ENCODE data around the gene NACA. TPM values are rescaled to one million over a fixed set of nuclear protein-coding genes. Genes with fewer than 3 reads are reported as not detected.
A peak's percentile ranks its signal among the peaks of the same experiment; 100 is the strongest.

NACA gene
- total RNA-seq, 1 donor from 2014 or later: 680 TPM

DNA sequence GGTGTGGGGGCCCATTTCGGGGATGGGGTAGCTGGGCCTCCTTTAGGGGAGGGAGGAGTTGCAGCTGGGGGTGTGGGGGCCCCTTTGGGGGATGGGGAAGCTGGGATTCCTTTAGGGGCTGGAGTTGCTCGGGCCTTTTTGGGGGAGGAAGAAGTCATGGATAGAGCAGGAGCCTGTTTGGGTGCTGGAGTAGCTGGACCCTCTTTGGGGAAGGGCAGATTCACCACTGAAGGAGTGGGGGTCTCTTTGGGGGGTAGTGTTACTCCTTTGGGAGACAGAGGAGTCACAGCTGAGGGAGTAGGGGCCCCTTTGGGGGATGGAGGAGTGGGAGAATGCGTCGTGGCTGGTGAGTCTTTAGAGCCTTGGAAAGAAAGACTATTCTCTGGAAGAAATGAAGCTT, 6.5 kb downstream of the NACA start:
- DNase-seq (ENCODE audit: low read depth): no peak
- Histone ChIP-seq H4K20me1 (ENCODE audit: insufficient read depth, low read length) (peaks cover 96% of the 10 kb centered on the region), H3K36me3 (ENCODE audit: insufficient read depth, low read length) (peaks cover 49% of the 10 kb centered on the region), H3K9ac (ENCODE audit: low read length) (no peak overlapping the region), H3K4me1 (ENCODE audit: insufficient read depth, low read length) (peaks cover 27% of the 10 kb centered on the region), H3K9me3 (ENCODE audit: insufficient read depth, low read depth, low read length) (no peaks in the 10 kb centered on the region), H3K4me2 (ENCODE audit: low read length) (no peak overlapping the region), H3K27ac (ENCODE audit: low read depth, low read length) (no peak overlapping the region), H3K27me3 (ENCODE audit: insufficient read depth, low read length) (no peaks in the 10 kb centered on the region), H3K79me2 (ENCODE audit: insufficient read depth, low read length) (peaks cover 91% of the 10 kb centered on the region), H2AFZ (ENCODE audit: low read depth, low read length) (no peak overlapping the region), H3K4me3 (ENCODE audit: insufficient read depth, low read depth, low read length) (no peak overlapping the region)
- peak overlapping the region; percentile 66 for H3K27ac Mint-ChIP-seq (ENCODE audit: unreplicated experiment)
- H3K36me3 Mint-ChIP-seq (ENCODE audit: low read depth, unreplicated experiment): peaks cover 43% of the 10 kb centered on the region
- H3K4me1 Mint-ChIP-seq (ENCODE audit: low read depth, unreplicated experiment): peaks cover 69% of the 10 kb centered on the region
- no peaks in the 10 kb centered on the region for H3K9me3 Mint-ChIP-seq (ENCODE audit: unreplicated experiment)
- H3K27me3 Mint-ChIP-seq (ENCODE audit: low read depth, unreplicated experiment): no peaks in the 10 kb centered on the region
- H3K4me3 Mint-ChIP-seq (ENCODE audit: unreplicated experiment): peak overlapping the region; percentile 45
- no peak for TF ChIP-seq EZH2 (IDR thresholded peaks at IDR 0.05; ENCODE audit: insufficient read depth, low read length)
- TF ChIP-seq, protein P1, sequence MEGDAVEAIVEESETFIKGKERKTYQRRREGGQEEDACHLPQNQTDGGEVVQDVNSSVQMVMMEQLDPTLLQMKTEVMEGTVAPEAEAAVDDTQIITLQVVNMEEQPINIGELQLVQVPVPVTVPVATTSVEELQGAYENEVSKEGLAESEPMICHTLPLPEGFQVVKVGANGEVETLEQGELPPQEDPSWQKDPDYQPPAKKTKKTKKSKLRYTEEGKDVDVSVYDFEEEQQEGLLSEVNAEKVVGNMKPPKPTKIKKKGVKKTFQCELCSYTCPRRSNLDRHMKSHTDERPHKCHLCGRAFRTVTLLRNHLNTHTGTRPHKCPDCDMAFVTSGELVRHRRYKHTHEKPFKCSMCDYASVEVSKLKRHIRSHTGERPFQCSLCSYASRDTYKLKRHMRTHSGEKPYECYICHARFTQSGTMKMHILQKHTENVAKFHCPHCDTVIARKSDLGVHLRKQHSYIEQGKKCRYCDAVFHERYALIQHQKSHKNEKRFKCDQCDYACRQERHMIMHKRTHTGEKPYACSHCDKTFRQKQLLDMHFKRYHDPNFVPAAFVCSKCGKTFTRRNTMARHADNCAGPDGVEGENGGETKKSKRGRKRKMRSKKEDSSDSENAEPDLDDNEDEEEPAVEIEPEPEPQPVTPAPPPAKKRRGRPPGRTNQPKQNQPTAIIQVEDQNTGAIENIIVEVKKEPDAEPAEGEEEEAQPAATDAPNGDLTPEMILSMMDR (IDR thresholded peaks at IDR 0.05; ENCODE audit: insufficient read depth, low read depth, low read length): no peak
- no peak for FAIRE-seq

DNA sequence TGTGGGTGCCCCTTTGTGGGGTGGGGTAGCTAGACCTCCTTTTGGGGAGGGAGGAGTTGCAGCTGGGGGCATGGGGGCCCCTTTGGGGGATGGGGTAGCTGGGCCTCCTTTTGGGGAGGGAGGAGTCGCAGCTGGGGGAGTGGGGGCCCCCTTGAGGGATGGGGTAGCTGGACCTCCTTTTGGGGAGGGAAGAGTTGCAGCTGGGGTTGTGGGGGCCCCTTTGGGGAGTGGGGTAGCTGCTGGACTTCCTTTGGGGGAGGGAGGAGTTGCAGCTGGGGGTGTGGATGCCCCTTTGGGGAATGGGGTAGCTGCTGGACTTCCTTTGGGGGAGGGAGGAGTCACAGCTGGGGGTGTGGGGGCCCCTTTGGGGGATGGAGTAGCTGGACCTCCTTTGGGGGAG, 7.0 kb downstream of the NACA start:
- Mint-ChIP-seq H3K27ac (ENCODE audit: unreplicated experiment) (no peak overlapping the region), H3K36me3 (ENCODE audit: low read depth, unreplicated experiment) (peaks cover 40% of the 10 kb centered on the region)
- FAIRE-seq: no peak

More for the DNA sequence above, 7.0 kb downstream of the NACA start:
- H3K27ac ChIP-seq (ENCODE audit: low read depth, low read length): no peak overlapping the region
- H3K4me2 ChIP-seq (ENCODE audit: low read length): no peak overlapping the region
- no peak overlapping the region for H3K9ac ChIP-seq (ENCODE audit: low read length)
- H3K79me2 ChIP-seq (ENCODE audit: insufficient read depth, low read length): peaks cover 86% of the 10 kb centered on the region
- H3K9me3 Mint-ChIP-seq (ENCODE audit: unreplicated experiment): no peaks in the 10 kb centered on the region
- H3K4me3 Mint-ChIP-seq (ENCODE audit: unreplicated experiment): no peak overlapping the region
- DNase-seq (ENCODE audit: low read depth): no peak
- H3K4me1 Mint-ChIP-seq (ENCODE audit: low read depth, unreplicated experiment): peaks cover 69% of the 10 kb centered on the region
- H3K4me1 ChIP-seq (ENCODE audit: insufficient read depth, low read length): peaks cover 23% of the 10 kb centered on the region
- peaks cover 52% of the 10 kb centered on the region for H3K36me3 ChIP-seq (ENCODE audit: insufficient read depth, low read length)
- H3K9me3 ChIP-seq (ENCODE audit: insufficient read depth, low read depth, low read length): no peaks in the 10 kb centered on the region
- H3K4me3 ChIP-seq (ENCODE audit: insufficient read depth, low read depth, low read length): no peak overlapping the region
- no peaks in the 10 kb centered on the region for H3K27me3 Mint-ChIP-seq (ENCODE audit: low read depth, unreplicated experiment)
- peaks cover 96% of the 10 kb centered on the region for H4K20me1 ChIP-seq (ENCODE audit: insufficient read depth, low read length)
- H2AFZ ChIP-seq (ENCODE audit: low read depth, low read length): no peak overlapping the region
- TF ChIP-seq, protein P1 (IDR thresholded peaks at IDR 0.05; ENCODE audit: insufficient read depth, low read depth, low read length): no peak
- TF ChIP-seq EZH2 (IDR thresholded peaks at IDR 0.05; ENCODE audit: insufficient read depth, low read length): no peak
- H3K27me3 ChIP-seq (ENCODE audit: insufficient read depth, low read length): no peaks in the 10 kb centered on the region

Data from astrocyte (in vitro differentiated cells and primary cell).